GM12892 (cell line): ENCODE measurements around the gene SNX30.

Experiments used
- POLR2A ChIP-seq: IDR thresholded peaks from 2 replicates; pipeline ENCODE4 v1.6.1; 2011; ENCODE audit warnings: low read depth, low read length, control low read depth
- POLR2AphosphoS5 ChIP-seq: IDR thresholded peaks from 2 replicates; pipeline ENCODE4 v1.6.1; 2011; ENCODE audit warnings: low read depth, low read length, control low read depth

DNA sequence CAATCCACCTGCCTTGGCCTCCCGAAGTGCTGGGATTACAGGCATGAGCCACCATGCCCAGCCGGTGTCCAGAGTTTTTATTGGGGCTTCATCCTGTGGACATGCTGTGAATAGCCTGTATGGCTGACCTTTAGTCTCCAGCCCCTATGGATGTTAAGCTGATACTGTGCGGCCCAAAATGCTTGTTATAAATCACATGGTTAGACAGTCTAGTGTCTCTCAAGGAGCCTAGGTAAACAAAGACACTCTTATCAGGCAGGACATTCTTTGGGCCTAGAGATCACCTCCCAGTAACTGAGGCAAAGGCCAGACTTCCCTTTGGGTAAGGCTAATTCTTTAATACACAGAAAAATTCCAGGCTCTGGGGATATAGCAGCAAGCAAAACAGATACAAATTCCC is 162.1 kb downstream of the SNX30 start:
- TF ChIP-seq POLR2A, result no peak
- TF ChIP-seq POLR2AphosphoS5, result no peak
